NOMO-1 treated with dmso at 0.1 percent for 144 hours (cell line): ENCODE data around the gene SLC28A3.
"Not testable (repeated sequence)": the region's sequence is repeated elsewhere in the genome, so short reads cannot be mapped to it uniquely, and the experiment has no call there.

Experiments
- DNase-seq: peaks from one replicate; lab custom pipeline; 2025; ENCODE audit not compliant: unreplicated experiment; lab: John Stamatoyannopoulos, UW

The SLC28A3 gene, protein sequence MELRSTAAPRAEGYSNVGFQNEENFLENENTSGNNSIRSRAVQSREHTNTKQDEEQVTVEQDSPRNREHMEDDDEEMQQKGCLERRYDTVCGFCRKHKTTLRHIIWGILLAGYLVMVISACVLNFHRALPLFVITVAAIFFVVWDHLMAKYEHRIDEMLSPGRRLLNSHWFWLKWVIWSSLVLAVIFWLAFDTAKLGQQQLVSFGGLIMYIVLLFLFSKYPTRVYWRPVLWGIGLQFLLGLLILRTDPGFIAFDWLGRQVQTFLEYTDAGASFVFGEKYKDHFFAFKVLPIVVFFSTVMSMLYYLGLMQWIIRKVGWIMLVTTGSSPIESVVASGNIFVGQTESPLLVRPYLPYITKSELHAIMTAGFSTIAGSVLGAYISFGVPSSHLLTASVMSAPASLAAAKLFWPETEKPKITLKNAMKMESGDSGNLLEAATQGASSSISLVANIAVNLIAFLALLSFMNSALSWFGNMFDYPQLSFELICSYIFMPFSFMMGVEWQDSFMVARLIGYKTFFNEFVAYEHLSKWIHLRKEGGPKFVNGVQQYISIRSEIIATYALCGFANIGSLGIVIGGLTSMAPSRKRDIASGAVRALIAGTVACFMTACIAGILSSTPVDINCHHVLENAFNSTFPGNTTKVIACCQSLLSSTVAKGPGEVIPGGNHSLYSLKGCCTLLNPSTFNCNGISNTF

DNA sequence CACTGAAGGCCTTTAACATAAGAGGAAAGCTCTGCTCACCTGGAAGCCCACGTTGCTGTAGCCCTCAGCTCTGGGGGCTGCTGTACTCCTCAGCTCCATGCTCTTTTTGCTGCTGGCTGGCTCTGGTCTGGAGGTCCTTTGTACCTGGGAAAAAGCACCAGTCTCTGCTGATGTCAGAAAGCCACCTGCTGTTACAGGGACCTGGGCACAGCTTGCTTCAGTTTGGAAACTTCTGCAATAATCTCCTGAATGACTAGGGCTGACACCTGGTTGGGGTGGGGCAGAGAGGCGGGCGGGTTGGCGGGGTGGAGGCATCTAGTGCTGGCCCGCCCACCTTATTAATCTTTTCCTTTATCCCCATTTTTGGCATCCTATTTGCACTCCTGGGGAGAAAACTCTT lies at the start of gene SLC28A3:
TSS of gene SLC28A3 (minus strand) at position 224 of the 400 bp plus-strand sequence. CDS start at position 99, 125 bp downstream.
- DNase-seq = no peak

DNA sequence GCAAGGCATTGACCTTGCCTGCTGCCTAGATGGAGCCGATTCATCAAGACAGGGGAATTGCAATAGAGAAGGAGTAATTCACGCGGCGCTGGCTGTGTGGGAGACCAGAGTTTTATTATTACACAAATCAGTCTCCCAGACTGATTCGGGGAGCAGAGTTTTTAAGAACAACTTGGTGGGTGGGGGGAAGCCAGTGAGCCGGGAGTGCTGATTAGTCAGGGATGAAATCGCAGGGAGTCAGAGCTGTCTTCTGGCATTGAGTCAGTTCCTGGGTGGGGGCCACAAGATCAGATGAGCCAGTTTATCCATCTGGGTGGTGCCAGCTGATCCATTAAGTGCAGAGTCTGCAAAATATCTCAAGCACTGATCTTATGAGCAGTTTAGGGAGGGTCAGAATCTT lies 49.7 kb upstream of the SLC28A3 start:
- not testable (repeated sequence) for DNase-seq

DNA sequence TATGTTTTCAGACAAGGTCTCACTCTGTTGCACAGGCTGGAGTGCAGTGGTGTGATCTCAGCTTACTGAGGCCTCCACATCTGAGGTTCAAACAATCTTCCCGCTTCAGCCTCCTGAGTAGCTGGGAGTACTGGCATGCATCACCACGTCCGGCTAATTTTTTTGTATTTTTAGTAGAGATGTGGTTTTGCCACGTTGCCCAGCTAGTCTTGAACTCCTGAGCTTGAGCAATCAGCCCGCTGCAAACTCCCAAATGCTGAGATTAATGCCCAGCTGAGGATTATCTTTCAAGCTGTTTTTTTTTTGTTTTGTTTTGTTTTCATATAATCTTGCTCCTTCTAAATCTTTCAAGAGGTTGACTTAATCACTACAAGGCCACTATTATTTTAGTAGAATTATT lies 47.3 kb upstream of the SLC28A3 start:
- DNase-seq = no peak

DNA sequence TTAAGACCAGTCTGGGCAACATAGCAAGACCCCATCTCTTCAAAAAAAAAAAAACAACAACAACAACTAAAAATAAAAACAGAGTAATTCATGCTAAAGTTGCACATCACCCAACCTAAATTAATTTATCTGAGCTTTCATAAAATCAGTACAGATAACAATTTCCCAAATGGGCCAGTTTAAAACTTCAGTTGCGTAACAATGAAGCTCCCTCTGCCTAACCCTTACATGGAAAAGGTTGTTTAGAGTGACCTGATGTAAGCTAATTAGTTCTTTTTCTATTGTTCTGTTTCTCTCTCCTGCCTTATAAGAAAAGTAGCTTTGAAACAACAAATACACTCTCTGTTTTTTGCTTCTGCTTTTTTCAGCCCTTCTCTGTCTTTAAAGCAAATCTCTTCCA lies 46.2 kb upstream of the SLC28A3 start:
- no peak for DNase-seq

DNA sequence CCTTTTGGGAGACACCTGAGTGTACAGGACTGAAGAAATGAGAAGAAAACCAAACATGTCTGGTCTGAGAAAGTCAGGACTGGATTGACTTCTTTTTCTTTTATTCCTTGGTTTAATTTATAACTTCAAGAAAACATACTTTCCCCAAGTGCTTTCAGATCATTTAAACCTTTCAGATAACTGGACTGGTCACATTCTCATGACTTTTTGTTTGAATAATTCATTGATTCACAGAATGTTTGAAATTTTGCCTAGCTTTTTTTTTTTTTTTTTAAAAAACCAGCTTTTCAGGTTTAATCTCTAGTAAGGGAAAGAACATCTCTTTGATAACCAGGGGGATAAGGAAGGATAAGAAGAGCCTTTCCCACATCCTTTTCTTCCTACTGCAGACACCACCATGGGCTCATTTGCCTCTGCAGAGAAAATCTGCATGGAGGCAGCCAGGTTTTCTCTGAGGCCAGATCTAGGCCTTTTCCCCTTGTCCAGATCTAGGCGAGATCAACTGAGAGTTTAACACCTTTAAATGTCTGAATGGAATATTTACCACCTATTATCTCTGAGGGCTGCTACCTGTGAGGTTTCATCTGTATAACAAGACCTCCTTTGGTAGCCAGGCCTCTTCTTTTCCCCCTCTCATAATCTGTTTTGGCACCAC lies 45.0 kb upstream of the SLC28A3 start:
- DNase-seq = no peak

DNA sequence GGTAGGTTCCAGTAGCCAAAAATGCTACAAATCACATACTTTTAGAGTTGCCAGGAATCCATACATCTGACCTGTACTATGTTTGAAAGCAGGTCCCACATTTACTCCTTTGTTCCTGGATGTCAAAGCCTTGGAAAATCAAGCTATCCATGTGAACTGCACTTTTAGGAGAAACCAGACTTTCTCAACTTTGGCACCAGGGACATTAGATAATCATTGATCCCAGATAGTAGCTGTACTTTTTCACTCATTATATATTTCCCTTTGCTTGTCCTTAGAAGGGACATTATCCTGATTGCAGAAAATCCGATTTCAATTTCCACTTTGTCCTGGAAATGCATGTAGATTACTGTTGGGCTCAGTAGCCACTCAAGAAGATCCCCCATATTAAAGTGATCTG lies 44.1 kb upstream of the SLC28A3 start:
- no peak for DNase-seq

DNA sequence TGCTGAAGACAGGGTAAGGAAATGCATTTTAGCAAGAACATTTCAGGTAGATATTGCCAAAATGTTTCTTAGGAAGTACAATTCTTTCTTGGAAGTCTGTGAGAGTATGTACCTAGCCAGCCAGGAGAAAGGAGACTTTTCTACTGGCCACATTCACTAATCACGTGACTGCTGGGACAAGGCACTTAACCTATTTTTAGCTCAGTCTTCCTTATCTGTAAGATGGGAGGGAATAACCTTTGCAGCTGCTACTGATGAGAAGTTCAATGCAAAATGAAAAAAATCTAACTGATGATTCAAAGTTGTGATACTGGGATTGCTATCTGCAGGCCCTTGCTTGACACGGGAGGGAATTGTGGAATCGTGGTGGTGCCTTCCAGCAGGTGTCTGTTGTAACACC lies 42.6 kb upstream of the SLC28A3 start:
- no peak for DNase-seq

DNA sequence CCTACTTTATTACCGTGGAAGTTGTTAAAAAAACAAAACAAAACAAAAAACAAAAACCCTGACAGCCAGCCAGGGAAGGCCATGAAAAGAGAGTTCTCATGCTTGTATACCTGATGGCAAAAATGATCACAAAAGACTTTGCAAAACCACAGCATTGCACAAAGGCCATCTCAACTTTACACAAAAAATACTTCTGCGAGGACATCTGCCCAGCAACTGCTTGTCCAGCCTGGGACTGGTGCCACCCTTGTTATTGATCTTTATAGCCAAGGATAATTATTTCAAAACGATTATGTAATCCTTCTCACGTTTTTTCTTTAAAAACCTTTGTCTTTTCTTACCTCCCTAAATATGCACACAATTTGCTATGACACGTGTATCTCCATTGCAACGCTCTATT lies 42.2 kb upstream of the SLC28A3 start:
- DNase-seq = no peak

DNA sequence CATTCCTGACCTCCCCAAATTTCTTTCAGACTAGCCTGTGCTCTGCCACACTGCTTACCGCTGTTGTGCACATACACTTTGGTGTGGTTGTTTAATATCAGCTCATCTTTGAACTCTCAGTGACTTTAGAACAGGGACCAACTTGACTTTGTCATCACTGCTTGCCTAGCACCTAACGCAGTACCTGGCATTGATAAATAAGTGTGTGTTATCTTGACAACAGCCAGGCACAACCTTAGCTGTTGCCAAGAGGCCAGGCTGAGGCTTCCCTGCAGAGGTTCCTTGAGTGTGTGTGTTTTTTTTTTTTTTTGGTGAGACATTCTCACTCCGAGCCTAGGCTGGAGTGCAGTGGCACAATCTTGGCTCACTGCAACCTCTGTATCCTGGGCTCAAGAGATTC lies 41.0 kb upstream of the SLC28A3 start:
- no peak for DNase-seq

DNA sequence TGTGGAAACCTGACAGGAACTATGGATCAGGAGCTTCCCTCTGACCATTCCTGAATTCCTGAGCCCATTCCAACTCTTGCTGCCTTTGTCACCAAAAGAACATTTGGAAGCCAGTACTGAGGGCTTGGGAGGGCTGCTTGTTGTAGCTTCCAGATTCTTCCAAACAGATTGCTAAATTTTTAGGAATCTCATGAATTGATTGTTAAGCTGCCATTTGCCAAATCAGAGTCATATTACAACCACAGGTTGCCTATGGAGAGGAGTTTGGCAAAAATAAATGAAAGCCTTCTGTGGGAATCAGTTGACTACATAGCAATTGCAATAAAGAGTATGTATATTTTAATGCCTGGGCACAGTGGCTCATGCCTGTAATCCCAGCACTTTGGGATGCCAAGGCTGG lies 39.2 kb upstream of the SLC28A3 start:
- no peak for DNase-seq

DNA sequence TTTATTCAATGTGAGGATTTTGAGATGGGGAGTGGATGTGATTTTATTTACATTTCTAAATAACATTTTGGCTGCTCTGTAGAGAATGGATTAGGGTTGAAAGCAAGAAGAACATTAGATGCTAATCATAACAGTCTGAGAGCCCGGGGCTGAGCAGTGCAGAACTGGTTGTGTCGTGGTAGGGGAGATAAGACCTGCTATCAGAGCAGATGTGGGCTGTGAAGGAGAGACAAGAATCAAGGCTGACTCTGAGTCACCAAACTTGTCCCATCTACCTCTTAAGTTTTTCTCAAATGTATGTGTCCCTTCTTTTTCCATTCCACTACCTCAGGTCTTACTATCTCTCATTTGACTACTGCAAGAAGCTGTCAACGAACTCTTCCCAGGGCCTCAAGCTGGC lies 35.4 kb upstream of the SLC28A3 start:
- no peak for DNase-seq

DNA sequence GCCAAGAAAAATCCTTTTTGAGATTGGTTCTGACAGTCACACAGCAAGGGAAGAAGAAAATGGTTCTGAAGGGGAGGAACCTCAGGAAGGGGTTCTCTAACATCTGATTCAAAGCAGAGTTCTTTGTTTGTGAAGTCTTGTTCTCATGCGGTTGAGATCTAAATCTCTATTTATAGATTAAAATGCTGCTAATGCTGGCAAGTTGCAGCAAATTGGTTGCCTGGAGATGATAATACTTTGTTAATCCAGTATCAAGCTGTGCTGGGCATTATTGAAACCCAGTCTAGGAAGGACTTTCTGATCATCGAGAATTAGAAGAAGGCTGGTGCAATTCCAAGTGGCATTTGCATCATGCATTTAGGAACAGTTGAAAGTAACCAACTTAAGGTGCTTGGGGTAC lies 34.0 kb upstream of the SLC28A3 start:
- no peak for DNase-seq

DNA sequence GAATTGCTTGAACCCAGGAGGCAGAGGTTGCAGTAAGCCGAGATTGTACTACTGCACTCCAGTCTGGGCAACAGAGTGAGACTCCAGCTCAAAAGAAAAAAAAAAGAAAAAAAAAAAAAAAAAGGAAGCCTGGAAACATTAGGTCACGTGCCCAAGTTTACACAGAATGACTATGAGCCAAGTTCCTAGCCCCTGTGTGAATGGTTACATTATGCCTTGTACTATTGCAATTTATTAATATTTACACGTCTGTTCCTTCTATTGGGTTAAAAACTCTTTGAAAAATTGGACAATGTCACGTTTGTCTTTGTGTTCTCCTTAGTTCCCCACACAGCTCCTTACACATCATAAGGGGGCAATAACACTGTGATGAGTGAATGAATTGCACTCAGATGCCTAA lies 33.5 kb upstream of the SLC28A3 start:
- DNase-seq = no peak

DNA sequence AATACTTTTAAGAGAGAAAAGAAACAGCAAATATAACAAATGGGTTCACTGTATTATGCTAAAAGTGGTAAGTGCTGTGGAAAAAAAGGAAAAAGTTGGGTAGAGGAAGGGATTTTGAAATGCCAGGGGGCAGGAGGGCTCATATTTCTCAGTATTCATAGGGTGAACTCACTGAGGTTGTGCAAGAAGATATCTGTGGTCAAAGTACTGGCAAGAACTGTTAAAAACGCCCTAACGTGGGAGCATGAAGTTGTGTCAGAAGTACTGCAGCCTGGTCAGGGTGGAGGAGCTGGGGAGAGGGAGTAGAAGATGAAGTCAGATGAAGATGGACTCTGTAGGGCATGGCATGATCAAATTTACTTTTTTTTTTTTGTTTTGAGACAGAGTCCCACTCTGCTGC lies 31.2 kb upstream of the SLC28A3 start:
- DNase-seq = peak; percentile 72

DNA sequence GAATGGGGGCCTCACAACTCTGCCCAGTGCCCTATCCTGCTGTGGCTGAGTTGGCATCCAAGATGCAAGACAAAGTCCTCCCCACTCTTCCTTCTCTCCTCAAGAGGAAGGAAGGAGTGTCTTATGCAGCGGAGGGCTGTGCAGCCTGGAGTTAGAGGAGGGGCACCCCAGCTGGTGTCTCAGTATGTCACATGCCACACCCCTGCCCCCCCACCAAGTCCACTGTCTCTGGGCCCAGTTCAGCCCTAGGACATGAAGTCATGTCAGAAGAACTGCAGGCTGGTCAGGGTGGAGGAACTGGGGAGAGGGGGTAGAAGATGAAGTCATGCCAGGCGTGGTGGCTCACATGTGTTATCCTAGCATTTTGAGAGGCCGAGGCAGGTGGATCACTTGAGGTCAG lies 28.0 kb upstream of the SLC28A3 start:
- no peak for DNase-seq

DNA sequence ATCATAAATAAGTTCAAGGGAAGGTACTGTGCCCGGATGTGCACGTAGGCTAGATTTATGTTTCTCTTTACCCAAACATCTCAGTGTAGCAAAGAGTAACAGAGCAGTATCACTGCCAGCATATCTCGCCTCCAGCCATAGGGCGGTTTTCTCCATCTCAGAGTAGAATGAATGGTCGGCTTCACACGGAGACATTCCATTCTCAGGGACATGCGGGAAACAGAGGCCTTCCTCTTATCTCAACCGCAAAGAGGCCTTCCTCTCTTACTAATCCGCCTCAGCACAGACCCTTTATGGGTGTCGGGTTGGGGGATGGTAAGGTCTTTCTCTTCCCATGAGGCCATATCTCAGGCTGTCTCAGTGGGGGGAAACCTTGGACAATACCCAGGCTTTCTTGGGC lies 27.2 kb upstream of the SLC28A3 start:
- DNase-seq = not testable (repeated sequence)

DNA sequence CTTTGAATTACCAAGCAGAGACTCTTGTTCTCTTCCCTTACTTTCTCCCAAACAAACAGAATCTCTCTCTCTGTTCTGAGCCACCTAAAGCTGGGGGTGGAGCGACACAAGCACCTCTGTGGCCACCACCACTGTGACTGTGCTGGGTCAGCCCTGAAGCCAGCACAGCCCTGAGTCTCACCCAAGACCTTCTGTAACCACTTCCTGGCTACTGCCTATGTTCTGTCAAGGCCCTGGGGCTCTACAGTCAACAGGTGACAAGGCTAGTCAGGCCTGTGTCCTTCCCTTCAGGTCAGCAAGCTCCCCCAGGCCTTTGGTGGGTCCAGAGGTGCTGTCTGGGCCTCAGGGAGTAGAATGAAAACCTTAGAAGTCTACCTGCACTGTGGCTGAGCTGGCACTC lies 26.1 kb upstream of the SLC28A3 start:
- no peak for DNase-seq

DNA sequence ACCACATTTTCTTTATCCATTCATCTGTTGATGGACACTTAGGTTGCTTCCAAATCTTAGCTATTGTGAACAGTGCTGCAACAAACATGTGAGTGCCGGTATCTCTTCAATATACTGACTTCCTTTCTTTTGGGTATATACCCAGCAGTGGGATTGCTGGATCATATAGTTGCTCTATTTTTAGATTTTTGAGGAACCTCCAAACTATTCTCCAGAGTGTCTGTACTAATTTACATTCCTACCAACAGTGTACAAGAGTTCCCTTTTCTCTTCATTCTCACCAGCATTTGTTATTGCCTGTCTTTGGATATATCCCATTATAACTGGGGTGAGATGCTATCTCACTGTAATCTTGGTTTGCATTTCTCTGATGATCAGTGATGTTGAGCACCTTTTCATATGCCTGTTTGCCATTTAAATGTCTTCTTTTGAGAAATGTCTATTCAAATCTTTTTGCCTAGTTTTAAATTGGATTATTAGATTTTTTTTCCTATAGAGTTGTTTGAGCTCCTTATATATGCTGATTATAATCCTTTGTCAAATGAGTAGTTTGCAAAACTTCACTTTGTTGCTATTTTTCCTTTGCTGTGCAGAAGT lies 24.4 kb upstream of the SLC28A3 start:
- not testable (repeated sequence) for DNase-seq

DNA sequence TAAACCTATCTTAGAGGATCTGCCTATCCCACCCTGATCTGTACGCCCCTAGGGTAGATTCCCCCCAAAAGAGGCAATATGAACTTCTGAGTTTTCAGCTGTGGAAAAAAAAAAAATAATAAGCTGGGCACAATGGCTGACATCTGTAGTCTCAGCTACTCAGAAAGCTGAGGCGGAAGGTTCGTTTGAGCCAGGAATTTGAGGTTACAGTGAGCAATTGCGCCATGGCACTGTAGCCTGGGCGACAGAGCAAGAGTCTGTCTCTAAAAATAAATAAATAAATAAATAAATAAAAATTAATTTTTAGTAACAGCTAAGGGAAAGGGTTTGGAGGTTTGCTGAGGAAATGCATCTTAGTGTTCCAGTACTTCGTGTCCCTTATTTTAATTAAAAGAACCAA lies 21.1 kb upstream of the SLC28A3 start:
- no peak for DNase-seq

DNA sequence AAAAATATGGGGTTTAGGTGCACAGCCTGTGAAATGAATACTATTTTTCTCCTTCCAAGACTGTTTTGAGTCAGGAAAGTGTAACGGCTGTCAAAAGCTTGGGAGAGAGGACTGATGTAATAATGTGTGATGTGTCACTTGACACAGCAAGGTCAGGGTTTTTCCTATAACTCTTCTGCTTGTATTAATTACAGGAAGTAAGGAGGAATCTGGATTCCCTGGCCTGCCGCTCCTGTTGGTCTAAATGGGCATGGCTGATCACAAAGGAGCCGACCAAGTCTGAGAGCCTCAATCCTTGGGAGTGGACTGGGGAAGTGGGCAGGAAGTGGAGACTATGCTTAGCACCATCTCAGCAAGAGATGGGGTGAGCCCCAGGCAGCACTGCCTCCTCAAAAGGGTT lies 16.7 kb upstream of the SLC28A3 start:
- no peak for DNase-seq

DNA sequence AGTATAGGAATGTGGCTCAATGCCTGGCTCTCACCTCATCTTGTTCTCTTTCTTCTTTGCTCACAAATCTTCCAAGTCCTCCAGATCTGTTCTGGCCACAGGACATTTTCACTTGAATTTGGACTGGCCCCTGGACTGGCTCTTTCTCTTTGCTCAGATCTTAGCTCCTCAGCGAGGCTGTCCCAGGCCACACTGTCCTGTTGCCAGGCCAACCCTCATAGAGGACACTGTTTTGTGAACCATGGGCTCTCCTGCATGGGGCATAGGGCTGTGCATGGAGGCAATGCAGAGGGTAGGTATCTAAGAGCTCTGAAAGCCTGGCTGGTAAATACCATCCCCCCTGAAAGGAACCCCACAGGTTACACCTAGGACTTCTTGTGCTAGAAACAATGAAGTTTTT lies 13.5 kb upstream of the SLC28A3 start:
- no peak for DNase-seq

DNA sequence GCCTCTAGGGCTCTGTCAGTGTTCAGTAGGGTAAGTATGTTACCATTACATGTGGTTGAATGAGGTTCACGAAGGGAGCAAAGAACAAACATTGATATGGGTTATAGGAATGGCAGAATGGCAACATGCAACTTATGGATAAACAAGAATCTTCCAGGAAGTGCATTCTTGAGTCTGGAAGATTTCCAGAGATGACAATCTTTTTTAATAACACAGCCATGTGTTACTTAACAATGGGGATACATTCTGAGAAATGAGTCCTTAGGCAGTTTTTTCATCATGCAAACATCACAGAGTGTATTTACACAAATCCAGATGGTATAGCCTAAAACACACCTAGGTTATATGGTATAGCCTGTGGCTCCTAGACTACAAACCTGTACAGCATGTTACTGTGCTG lies 9.1 kb upstream of the SLC28A3 start:
- no peak for DNase-seq
